WTC11 (cell line): ENCODE measurements around the gene C1R.

Source experiments
- CTCF ChIP-seq: fragments of 200-600 bp; IDR thresholded peaks from 2 replicates; pipeline ENCODE4 v1.8.0; 2022; ENCODE audit warnings: antibody characterized with exemption
- ESRRA ChIP-seq: sonication (generic); formaldehyde crosslinking; IDR thresholded peaks from 2 replicates; pipeline ENCODE4 v1.8.1; 2022; ENCODE audit warnings: mild to moderate bottlenecking, missing genetic modification reagents, borderline replicate concordance
- FOXP4 ChIP-seq: sonication (generic); formaldehyde crosslinking; IDR thresholded peaks from 2 replicates; pipeline ENCODE4 v1.8.0; 2022; ENCODE audit warnings: mild to moderate bottlenecking, missing genetic modification reagents
- HMGXB4 ChIP-seq: sonication (generic); formaldehyde crosslinking; IDR thresholded peaks from 2 replicates; pipeline ENCODE4 v1.8.1; 2023; ENCODE audit warnings: mild to moderate bottlenecking, moderate library complexity, missing genetic modification reagents
- ZNF121 ChIP-seq: sonication (generic); formaldehyde crosslinking; IDR thresholded peaks from 2 replicates; pipeline ENCODE4 v1.8.0; 2023; ENCODE audit warnings: missing genetic modification reagents
- ZNF263 ChIP-seq: sonication (generic); formaldehyde crosslinking; IDR thresholded peaks from 2 replicates; pipeline ENCODE4 v1.8.1; 2022; ENCODE audit warnings: low read depth, mild to moderate bottlenecking, moderate library complexity, missing genetic modification reagents
- TF ChIP-seq, protein P1 (sequence below): sonication (generic); formaldehyde crosslinking; conservative IDR thresholded peaks from 2 replicates; pipeline ENCODE4 v1.8.1; 2022; ENCODE audit warnings: mild to moderate bottlenecking, missing genetic modification reagents

DNA sequence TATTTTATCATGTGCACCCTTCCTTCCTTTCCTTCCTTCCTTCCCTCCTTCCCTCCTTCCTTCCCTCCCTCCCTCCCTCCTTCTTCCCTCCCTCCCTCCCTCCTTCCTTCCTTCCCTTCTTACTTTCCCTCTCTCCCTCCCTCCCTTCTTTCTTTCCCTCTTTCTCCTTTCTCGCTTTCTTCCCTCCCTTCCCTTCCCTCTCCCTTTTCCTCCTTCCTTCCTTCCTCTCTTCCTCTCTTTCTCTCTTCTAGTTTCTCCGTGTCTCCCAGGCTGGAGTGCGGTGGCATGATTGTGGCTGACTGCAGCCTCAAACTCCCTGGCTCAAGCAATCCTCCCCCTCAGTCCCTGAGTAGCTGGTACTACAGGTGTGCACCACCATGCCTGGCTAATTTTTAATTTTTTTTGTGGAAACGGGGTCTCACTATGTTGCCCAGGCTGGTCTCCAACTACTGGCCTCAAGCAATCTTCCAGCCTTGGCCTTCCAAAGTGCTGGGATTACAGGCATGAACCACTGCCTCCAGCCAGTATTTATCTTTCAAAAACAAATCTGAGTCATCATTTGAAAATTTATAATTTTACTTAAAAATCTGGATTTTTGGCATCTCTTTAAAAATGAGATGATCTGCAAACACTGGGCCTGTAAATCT, 8.9 kb upstream of the C1R start:
- TF ChIP-seq, protein P1, sequence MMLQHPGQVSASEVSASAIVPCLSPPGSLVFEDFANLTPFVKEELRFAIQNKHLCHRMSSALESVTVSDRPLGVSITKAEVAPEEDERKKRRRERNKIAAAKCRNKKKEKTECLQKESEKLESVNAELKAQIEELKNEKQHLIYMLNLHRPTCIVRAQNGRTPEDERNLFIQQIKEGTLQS = no peak
- TF ChIP-seq ZNF121 (CRISPR knock-in tag) (no peak; the same call in 1 of the 2 replicates), HMGXB4 (CRISPR knock-in tag) (no peak), CTCF (no peak), FOXP4 (no peak), ESRRA (CRISPR knock-in tag) (no peak), ZNF263 (CRISPR knock-in tag) (no peak)
